ENCODE results near the gene SEC24B.

- no peak for TF ChIP-seq SIN3A (IDR thresholded peaks at IDR 0.05; ENCODE audit: borderline replicate concordance, insufficient read depth, low read length)
- TF ChIP-seq REST (IDR thresholded peaks at IDR 0.05; ENCODE audit: insufficient read depth in 1 of 2, low read depth in 2 of 2, low read length in 2 of 2): no peak
Observed at GRCh38 chr4:109469915-109470314, 36.3 kb downstream of the SEC24B start.

Data from PFSK-1 (cell line).